ENCODE results near the gene ANKFY1.

- TF ChIP-seq CTCF (IDR thresholded peaks at IDR 0.05) = no peak
- TF ChIP-seq POLR2A (IDR thresholded peaks at IDR 0.05) = no peak
Measured at GRCh38 chr17:4272213-4272971, 8.6 kb upstream of the ANKFY1 start.
